K562 (cell line): Measurements from ENCODE around the gene TM9SF4. TPM values are rescaled to one million over a fixed set of nuclear protein-coding genes. Genes with fewer than 3 reads are reported as not detected.

Experiments
- KLF1 ChIP-seq: fragments of 450-650 bp; IDR thresholded peaks from 2 replicates; pipeline ENCODE4 v1.6.1; 2016; ENCODE audit warnings: missing genetic modification characterization, missing compliant biosample characterization
- MEF2A ChIP-seq: IDR thresholded peaks from 2 replicates; pipeline ENCODE4 v1.6.1; 2011; ENCODE audit warnings: low read depth, mild to moderate bottlenecking, low read length, moderate library complexity; ENCODE audit not compliant: control insufficient read depth
- NR0B1 ChIP-seq: fragments of 450-650 bp; IDR thresholded peaks from one replicate; pipeline ENCODE4 v1.6.1; 2018; ENCODE audit warnings: mild to moderate bottlenecking, moderate library complexity; ENCODE audit not compliant: partially characterized antibody
- SPI1 ChIP-seq: IDR thresholded peaks from 2 replicates; pipeline ENCODE4 v1.6.1; 2011; ENCODE audit warnings: low read depth, low read length, control low read depth, borderline replicate concordance
- ZNF12 ChIP-seq: sonication (generic); formaldehyde crosslinking; IDR thresholded peaks from 2 replicates; pipeline ENCODE4 v1.4.0; 2020; ENCODE audit warnings: mild to moderate bottlenecking, missing genetic modification reagents
- ZNF3 ChIP-seq: fragments of 250-450 bp; sonication (Bioruptor Pico); IDR thresholded peaks from 2 replicates; pipeline ENCODE4 v1.5.0; 2021; ENCODE audit warnings: mild to moderate bottlenecking, moderate library complexity
- polyA plus RNA-seq, 8 experiments: library from polyadenylated mRNA; depleted of rRNA in 4 of 8; stranded (reverse) in 5 of 8; unstranded in 3 of 8; fragments of >200 nt; fragmentation: Nextera tagmentation in 2 of 8; fragmentation: Illumina TruSeq in 1 of 8; extraction: Ambion mirVana in 2 of 8; extraction: Trizol in 1 of 8; gene quantifications; 2 replicates each; pipeline versions ENCODE4 v1.2.1 to v1.2.3, GENCODE V29; 2011 to 2014; ENCODE audit warnings: inconsistent platforms in 1 of 8, missing spikeins in 1 of 8
- total RNA-seq, 7 experiments: library from RNA; depleted of rRNA in 6 of 7; stranded (reverse); fragments of >200 nt in 6 of 7; fragmentation: Illumina TruSeq in 2 of 7; extraction: Trizol in 2 of 7; gene quantifications; 2 replicates each; pipeline versions ENCODE4 v1.2.1 to v1.2.3, GENCODE V29; 2011 to 2021; ENCODE audit warnings: low replicate concordance in 1 of 7
- TF ChIP-seq, protein P1 (sequence below), 3 experiments: fragments of 200-800 bp in 1 of 3; fragments of 250-450 bp in 1 of 3; fragments of 450-650 bp in 1 of 3; sonication (Bioruptor Pico) in 1 of 3; sonication (Bioruptor generic) in 1 of 3; formaldehyde crosslinking in 1 of 3; IDR thresholded peaks; 2 replicates each; pipeline versions ENCODE4 v1.6.1 to v1.8.0; 2016 to 2022; ENCODE audit warnings: mild to moderate bottlenecking in 2 of 3, missing genetic modification characterization in 2 of 3, missing compliant biosample characterization in 1 of 3, moderate library complexity in 1 of 3
- TF ChIP-seq, protein P2 (sequence below): fragments of 450-650 bp; formaldehyde crosslinking; IDR thresholded peaks from 2 replicates; pipeline ENCODE4 v1.4.0; 2020; ENCODE audit warnings: mild to moderate bottlenecking, moderate library complexity

TM9SF4 gene
- total and polyA plus RNA-seq, 9 of the 15 experiments (the other 6 are each of a cell fraction or from before 2014, with no cell fraction given), result 14.5 to 46.3 (median 26.9) TPM

DNA sequence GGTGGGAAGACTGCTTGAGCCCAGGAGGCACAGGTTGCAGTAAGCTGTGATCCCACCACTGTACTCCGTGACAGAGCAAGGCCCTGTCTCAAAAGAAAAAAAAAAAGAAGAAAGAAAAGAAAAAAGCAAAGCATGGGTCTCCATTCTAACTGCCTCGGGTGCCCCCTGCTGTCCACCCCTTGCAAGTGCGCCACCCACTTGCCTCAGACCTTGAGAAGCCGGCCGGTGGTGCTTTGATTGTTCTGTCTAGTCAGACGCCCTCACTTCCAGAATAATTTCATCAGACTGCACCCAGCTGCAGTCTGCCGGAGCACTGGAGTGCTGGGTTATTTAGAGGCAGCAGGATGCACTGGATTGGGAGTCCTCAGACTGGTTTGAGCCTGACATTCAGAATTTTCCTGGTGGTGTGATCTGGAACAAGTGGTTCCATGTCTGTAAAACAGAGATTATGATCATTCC is 17.6 kb upstream of the TM9SF4 start (continued):
- TF ChIP-seq NR0B1, result no peak
- no peak for TF ChIP-seq SPI1
- TF ChIP-seq ZNF12, result no peak
- TF ChIP-seq, protein P1, sequence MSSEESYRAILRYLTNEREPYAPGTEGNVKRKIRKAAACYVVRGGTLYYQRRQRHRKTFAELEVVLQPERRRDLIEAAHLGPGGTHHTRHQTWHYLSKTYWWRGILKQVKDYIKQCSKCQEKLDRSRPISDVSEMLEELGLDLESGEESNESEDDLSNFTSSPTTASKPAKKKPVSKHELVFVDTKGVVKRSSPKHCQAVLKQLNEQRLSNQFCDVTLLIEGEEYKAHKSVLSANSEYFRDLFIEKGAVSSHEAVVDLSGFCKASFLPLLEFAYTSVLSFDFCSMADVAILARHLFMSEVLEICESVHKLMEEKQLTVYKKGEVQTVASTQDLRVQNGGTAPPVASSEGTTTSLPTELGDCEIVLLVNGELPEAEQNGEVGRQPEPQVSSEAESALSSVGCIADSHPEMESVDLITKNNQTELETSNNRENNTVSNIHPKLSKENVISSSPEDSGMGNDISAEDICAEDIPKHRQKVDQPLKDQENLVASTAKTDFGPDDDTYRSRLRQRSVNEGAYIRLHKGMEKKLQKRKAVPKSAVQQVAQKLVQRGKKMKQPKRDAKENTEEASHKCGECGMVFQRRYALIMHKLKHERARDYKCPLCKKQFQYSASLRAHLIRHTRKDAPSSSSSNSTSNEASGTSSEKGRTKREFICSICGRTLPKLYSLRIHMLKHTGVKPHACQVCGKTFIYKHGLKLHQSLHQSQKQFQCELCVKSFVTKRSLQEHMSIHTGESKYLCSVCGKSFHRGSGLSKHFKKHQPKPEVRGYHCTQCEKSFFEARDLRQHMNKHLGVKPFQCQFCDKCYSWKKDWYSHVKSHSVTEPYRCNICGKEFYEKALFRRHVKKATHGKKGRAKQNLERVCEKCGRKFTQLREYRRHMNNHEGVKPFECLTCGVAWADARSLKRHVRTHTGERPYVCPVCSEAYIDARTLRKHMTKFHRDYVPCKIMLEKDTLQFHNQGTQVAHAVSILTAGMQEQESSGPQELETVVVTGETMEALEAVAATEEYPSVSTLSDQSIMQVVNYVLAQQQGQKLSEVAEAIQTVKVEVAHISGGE (CRISPR knock-in tag; IDR thresholded peaks at IDR 0.05), result no peak
- TF ChIP-seq ZNF3 (CRISPR knock-in tag), result no peak
- no peak for TF ChIP-seq MEF2A
- TF ChIP-seq KLF1 (tag), result no peak
- TF ChIP-seq, protein P2, sequence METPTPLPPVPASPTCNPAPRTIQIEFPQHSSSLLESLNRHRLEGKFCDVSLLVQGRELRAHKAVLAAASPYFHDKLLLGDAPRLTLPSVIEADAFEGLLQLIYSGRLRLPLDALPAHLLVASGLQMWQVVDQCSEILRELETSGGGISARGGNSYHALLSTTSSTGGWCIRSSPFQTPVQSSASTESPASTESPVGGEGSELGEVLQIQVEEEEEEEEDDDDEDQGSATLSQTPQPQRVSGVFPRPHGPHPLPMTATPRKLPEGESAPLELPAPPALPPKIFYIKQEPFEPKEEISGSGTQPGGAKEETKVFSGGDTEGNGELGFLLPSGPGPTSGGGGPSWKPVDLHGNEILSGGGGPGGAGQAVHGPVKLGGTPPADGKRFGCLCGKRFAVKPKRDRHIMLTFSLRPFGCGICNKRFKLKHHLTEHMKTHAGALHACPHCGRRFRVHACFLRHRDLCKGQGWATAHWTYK, result no peak
